ENCODE measurements around the gene NFKBIB.

- TF ChIP-seq POLR2AphosphoS5 (IDR thresholded peaks at IDR 0.05; ENCODE audit: borderline replicate concordance, low read depth, low read length) (no peak), FOXP2 (optimal IDR thresholded peaks at IDR 0.05; ENCODE audit: control extremely low read depth, extremely low read length, insufficient read depth) (no peak), EZH2 (IDR thresholded peaks at IDR 0.05) (no peak)
Measured at GRCh38 chr19:38893341-38893771, 6.4 kb upstream of the NFKBIB start.
